Cardiac fibroblast (primary cell): ENCODE results near the gene VEGFB.

Experiments used
- DNase-seq, 2 donors: peaks; one replicate each; pipeline versions ENCODE4 v3.0.0 to v3.0.0-alpha.2; 2010; ENCODE audit warnings: low read depth in 2 of 2
- H3K4me3 ChIP-seq, 2 donors: replicated peaks in 1 of 2; 1 replicate in 1 of 2; 2 replicates in 1 of 2; pipeline ENCODE4 v1.5.1; 2011; ENCODE audit warnings: low read depth in 2 of 2, low read length in 2 of 2, mild to moderate bottlenecking in 2 of 2, moderate library complexity in 1 of 2
- CTCF ChIP-seq: IDR thresholded peaks from one replicate; pipeline ENCODE4 v1.5.1; 2011; ENCODE audit warnings: low read depth, mild to moderate bottlenecking, low read length, inconsistent platforms

The VEGFB gene

GRCh38 chr11:64251016-64251752 lies 16.8 kb downstream of the VEGFB start, which contains the start of gene PLCB3:
PLCB3 (plus strand) TSS chr11:64251530; CDS start chr11:64251650, 120 bp downstream.
- peak within 1 kb of the TSS; percentile 78 to 85 for H3K4me3 ChIP-seq
- DNase-seq = peak; percentile 38 to 61
- peak; percentile 39 for TF ChIP-seq CTCF

DNA sequence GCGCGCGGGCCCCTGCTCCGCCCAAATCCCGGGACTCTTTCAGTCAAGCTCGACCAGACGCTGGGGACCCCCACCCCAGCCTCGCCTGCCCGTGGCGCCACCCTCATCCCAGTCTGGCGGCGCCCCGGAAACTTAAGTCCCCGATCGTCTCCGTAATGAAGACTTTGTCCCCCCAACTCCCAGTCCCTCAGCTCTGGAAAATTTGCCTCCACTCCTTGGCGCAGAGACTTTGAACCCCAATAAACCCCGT lies 17.3 kb downstream of the VEGFB start:
- no peak for DNase-seq
- peak overlapping the region; percentile 78 to 85 for H3K4me3 ChIP-seq
- no peak for TF ChIP-seq CTCF

DNA sequence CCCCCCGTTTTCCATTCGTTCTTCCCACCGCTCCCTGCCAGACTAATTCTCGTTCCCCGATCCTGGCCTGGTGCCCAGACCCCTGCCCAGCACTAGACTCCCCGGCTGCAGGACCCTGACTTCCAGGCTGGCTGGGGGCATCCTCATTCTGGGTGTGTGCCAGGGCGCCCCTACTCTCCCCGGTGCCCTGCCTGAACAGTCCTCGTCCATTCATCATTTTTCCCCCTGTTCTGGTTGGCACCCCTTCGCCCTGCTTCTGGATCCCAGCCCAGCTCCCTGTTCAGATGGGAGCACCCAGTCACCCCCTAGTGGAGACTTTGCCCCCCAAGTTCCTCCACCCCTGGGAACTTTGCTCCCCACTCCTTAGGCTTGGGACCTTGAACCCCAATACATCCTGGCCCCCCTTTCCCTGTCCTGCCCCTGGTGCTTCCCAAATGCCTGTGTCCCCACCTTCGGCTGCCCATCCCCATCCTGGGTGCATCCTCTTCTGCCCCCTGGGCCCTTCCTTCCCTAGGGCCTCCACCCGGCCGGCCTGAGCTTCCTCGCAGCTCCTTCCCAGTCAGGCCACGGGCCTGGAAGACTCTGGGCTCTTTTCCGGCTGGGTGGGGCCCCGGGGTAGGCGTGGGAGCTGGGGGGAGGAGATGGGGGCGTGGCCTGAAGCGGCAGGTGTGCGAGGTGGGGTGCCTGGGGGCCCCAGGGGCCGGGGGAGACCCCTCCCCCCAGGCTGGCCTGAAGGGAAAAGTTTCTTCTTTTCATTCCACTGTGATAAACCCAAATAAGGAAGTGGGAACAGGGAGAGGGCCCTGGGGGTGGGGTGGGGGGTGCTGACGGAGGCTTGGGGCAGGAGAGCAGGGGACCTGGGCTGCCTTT lies 17.9 kb downstream of the VEGFB start:
- H3K4me3 ChIP-seq = peak overlapping the region; percentile 78 to 85
- DNase-seq = peak; percentile 52 to 57
- peak; percentile 46 for TF ChIP-seq CTCF

- peak overlapping the region; percentile 78 to 85 for H3K4me3 ChIP-seq
- DNase-seq = no peak
- no peak for TF ChIP-seq CTCF
Observed at GRCh38 chr11:64253043-64253442, 18.7 kb downstream of the VEGFB start.

GRCh38 chr11:64253481-64253880 lies 19.1 kb downstream of the VEGFB start:
- DNase-seq = no peak
- no peak overlapping the region for H3K4me3 ChIP-seq
- TF ChIP-seq CTCF = no peak

DNA sequence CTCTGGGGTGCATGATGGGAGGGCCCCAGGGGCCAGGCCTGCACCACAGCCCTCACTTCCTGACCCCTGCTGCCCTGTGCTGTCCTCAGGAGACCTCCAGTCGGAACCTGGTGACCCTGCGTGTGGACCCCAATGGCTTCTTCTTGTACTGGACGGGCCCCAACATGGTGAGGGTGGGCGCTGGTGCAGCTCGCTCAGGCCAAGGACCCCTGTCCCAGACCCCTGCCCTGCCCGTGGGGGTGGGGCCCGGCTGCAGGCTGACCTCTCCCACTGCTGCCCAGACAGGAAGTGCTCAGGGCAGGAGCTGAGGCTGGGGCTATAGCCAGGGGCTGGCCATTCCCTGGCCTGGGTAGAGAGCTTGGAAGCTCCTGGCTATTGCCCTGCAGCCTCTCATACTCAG lies 19.9 kb downstream of the VEGFB start:
- no peak for TF ChIP-seq CTCF
- no peak for DNase-seq
- H3K4me3 ChIP-seq = no peak overlapping the region
